Kidney epithelial cell (primary cell): Measurements from ENCODE around the gene SLC66A1. TPM values are rescaled to one million over a fixed set of nuclear protein-coding genes. Genes with fewer than 3 reads are reported as not detected.

ENCODE experiments used
- DNase-seq: peaks from one replicate; pipeline ENCODE4 v3.0.0-alpha.2; 2010; ENCODE audit warnings: low read depth
- H3K27me3 ChIP-seq: 2 replicates; pipeline ENCODE4 v1.6.0; 2011; ENCODE audit warnings: low read length; ENCODE audit not compliant: control insufficient read depth, insufficient read depth
- H3K36me3 ChIP-seq: 2 replicates; pipeline ENCODE4 v1.5.1; 2011; ENCODE audit warnings: low read length; ENCODE audit not compliant: control insufficient read depth, insufficient read depth
- H3K4me3 ChIP-seq: 2 replicates; pipeline ENCODE4 v1.5.1; 2011; ENCODE audit warnings: low read depth, mild to moderate bottlenecking, control low read depth, low read length
- CTCF ChIP-seq: IDR thresholded peaks from 2 replicates; pipeline ENCODE4 v1.5.1; 2011; ENCODE audit warnings: mild to moderate bottlenecking, moderate library complexity, low read length, control low read depth, inconsistent platforms; ENCODE audit not compliant: insufficient read depth, poor library complexity, severe bottlenecking
- total RNA-seq: library from RNA; depleted of rRNA; stranded (reverse); fragments of >200 nt; gene quantifications from 2 replicates; pipeline ENCODE4 v1.2.3, GENCODE V29; 2015

The SLC66A1 gene
- total RNA-seq, 1 donor from 2014 or later, result 50.6 TPM

GRCh38 chr1:19357299-19357986 is 45.3 kb downstream of the SLC66A1 start:
- Histone ChIP-seq H3K27me3 (no peaks in the 10 kb centered on the region), H3K4me3 (no peak overlapping the region), H3K36me3 (no peaks in the 10 kb centered on the region)
- no peak for DNase-seq
- TF ChIP-seq CTCF, result no peak

DNA sequence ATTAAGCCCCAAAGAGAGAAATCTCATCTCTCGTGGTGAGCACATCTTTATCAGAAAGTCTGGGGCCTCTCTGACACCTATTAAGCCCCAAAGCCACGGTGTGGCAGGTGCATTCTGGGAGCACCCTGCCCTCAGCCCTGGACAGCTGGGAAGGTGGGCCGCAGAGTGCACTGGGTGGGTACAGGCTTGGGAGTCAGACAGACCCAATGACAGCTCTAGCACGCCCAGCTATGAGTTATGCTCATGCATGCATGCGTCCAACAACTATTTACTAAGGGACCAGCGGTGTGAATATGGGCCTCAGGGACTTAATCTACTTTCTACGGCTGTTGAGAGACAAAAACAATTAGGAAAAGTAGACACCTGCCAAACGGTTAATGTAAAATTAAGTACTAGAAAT is 46.6 kb downstream of the SLC66A1 start:
- no peak overlapping the region for H3K4me3 ChIP-seq
- no peak for DNase-seq
- no peaks in the 10 kb centered on the region for H3K27me3 ChIP-seq
- H3K36me3 ChIP-seq, result no peaks in the 10 kb centered on the region
- no peak for TF ChIP-seq CTCF

DNA sequence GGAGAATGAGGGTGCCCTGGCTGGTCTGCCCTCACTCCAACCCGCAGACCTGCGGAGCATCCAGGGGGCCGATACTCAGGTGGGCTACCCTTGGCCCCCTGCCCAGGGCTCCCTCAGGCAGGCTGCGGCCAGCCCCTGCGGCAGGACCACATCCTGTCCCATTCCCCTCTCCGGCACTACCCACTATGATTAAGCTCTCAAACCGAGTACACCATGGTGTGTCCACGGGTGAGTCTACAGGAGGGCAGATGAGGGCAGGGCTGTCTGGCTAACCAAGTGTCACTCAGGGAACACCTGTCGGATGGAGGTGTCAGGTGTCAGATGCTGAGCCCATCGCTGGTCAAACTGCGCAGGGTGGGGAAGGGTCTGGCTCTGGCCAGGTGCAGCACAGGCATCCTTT is 47.2 kb downstream of the SLC66A1 start:
- H3K4me3 ChIP-seq, result no peak overlapping the region
- no peak for DNase-seq
- no peaks in the 10 kb centered on the region for H3K36me3 ChIP-seq
- no peak for TF ChIP-seq CTCF
- no peaks in the 10 kb centered on the region for H3K27me3 ChIP-seq

DNA sequence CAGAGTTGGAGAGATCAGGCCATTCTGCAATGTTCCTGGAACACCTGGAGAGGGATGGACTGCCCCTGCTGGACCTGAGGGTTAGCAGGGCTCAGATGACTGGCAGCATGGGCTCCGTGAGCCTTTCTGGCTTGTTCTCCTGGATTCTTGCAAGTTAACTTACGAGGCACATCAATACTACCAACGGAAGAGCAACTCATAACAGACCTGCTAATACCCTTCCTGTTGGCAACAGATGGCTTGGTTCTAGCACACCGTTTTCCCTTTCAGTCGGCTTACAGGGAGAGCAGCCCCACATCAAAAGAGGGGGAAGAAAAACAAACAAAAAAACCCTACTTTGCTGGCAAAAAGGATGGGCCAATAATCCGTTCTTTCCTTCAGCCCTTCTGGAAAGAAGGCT is 47.9 kb downstream of the SLC66A1 start:
- no peak overlapping the region for H3K4me3 ChIP-seq
- H3K27me3 ChIP-seq, result no peaks in the 10 kb centered on the region
- no peaks in the 10 kb centered on the region for H3K36me3 ChIP-seq
- TF ChIP-seq CTCF, result no peak
- no peak for DNase-seq

GRCh38 chr1:19360432-19360831 is 48.3 kb downstream of the SLC66A1 start:
- Histone ChIP-seq H3K36me3 (no peaks in the 10 kb centered on the region), H3K27me3 (no peaks in the 10 kb centered on the region), H3K4me3 (no peak overlapping the region)
- no peak for TF ChIP-seq CTCF
- no peak for DNase-seq
